SK-N-SH (cell line): ENCODE results near the gene PAPOLB. TPM values are rescaled to one million over a fixed set of nuclear protein-coding genes. Genes with fewer than 3 reads are reported as not detected.

Source experiments
- CTCF ChIA-PET: fragments of 300-600, 350-600 bp; formaldehyde crosslinking; extraction: SDS; loops from one replicate; lab custom pipeline; 2021; lab: Yijun Ruan, JAX
- POLR2A ChIA-PET: fragments of 350-600 bp; sonication (Branson Sonifier 250); formaldehyde crosslinking; extraction: SDS; loops from one replicate; lab custom pipeline; 2020; ENCODE audit warnings: antibody characterized with exemption, inconsistent platforms; lab: Yijun Ruan, JAX
- DNase-seq: peaks from one replicate; pipeline ENCODE4 v3.0.0; 2012
- H2AFZ ChIP-seq: fragments of 200-600 bp; sonication (generic); 2 replicates; pipeline ENCODE4 v1.8.1; 2016; ENCODE audit warnings: antibody characterized with exemption, mild to moderate bottlenecking, low read depth
- H3F3A ChIP-seq: fragments of 200-600 bp; sonication (generic); replicated peaks from 2 replicates; pipeline ENCODE3; 2016; ENCODE audit warnings: antibody characterized with exemption, mild to moderate bottlenecking; ENCODE audit not compliant: insufficient read depth
- H3K27ac ChIP-seq, 2 experiments: fragments of 200-500 bp in 1 of 2; fragments of 200-600 bp in 1 of 2; sonication (Bioruptor generic) in 1 of 2; sonication (generic), shearing (Covaris generic) in 1 of 2; 2 replicates each; pipeline versions ENCODE4 v1.5.1 to v1.6.1; 2014 to 2016; ENCODE audit warnings: low read depth in 2 of 2, inconsistent platforms in 1 of 2, low read length in 1 of 2, mild to moderate bottlenecking in 1 of 2, mixed read lengths in 1 of 2
- H3K27me3 ChIP-seq: fragments of 200-600 bp; sonication (generic), shearing (Covaris generic); 2 replicates; pipeline ENCODE4 v1.6.1; 2016; ENCODE audit warnings: mixed run types; ENCODE audit not compliant: insufficient read depth
- H3K36me3 ChIP-seq, 2 experiments: fragments of 200-500 bp in 1 of 2; fragments of 200-600 bp in 1 of 2; sonication (Bioruptor generic) in 1 of 2; sonication (generic) in 1 of 2; replicated peaks in 1 of 2; 2 replicates each; pipeline versions ENCODE3 to v1.5.1; 2014 to 2016; ENCODE audit warnings: low read length in 1 of 2, mild to moderate bottlenecking in 1 of 2; ENCODE audit not compliant: insufficient read depth in 2 of 2, control insufficient read depth in 1 of 2
- H3K4me1 ChIP-seq, 2 experiments: fragments of 200-500 bp in 1 of 2; fragments of 200-600 bp in 1 of 2; sonication (Bioruptor generic) in 1 of 2; sonication (generic), shearing (Covaris generic) in 1 of 2; 2 replicates each; pipeline versions ENCODE4 v1.5.1 to v1.6.1; 2014 to 2016; ENCODE audit warnings: low read depth in 1 of 2, low read length in 1 of 2, mixed run types in 1 of 2; ENCODE audit not compliant: insufficient read depth in 2 of 2, control insufficient read depth in 1 of 2
- H3K4me2 ChIP-seq: fragments of 200-600 bp; sonication (generic), shearing (Covaris generic); 2 replicates; pipeline ENCODE4 v1.6.1; 2017; ENCODE audit warnings: mixed run types
- H3K4me3 ChIP-seq, 2 experiments: fragments of 200-500 bp in 1 of 2; fragments of 200-600 bp in 1 of 2; sonication (Bioruptor generic) in 1 of 2; sonication (generic), shearing (Covaris generic) in 1 of 2; 2 replicates each; pipeline versions ENCODE4 v1.5.1 to v1.8.1; 2014 to 2016; ENCODE audit warnings: low read depth in 2 of 2, inconsistent platforms in 1 of 2, low read length in 1 of 2, mild to moderate bottlenecking in 1 of 2, mixed read lengths in 1 of 2, moderate library complexity in 1 of 2
- H3K79me2 ChIP-seq: fragments of 200-600 bp; sonication (generic); 2 replicates; pipeline ENCODE4 v1.8.1; 2017; ENCODE audit warnings: mild to moderate bottlenecking; ENCODE audit not compliant: insufficient read depth
- H3K9ac ChIP-seq: fragments of 200-600 bp; sonication (generic); 2 replicates; pipeline ENCODE4 v1.6.1; 2017; ENCODE audit warnings: mixed run types
- H3K9me2 ChIP-seq: fragments of 200-600 bp; sonication (generic); 2 replicates; pipeline ENCODE4 v1.6.1; 2017; ENCODE audit warnings: mixed run types
- H3K9me3 ChIP-seq: fragments of 200-600 bp; sonication (generic); 2 replicates; pipeline ENCODE4 v1.6.1; 2017; ENCODE audit warnings: mixed run types, mild to moderate bottlenecking, moderate library complexity
- H4K20me1 ChIP-seq: fragments of 200-600 bp; sonication (generic); 2 replicates; pipeline ENCODE4 v1.6.1; 2017; ENCODE audit warnings: mild to moderate bottlenecking, mixed run types; ENCODE audit not compliant: insufficient read depth
- CHD2 ChIP-seq: fragments of 150-350 bp; IDR thresholded peaks from 2 replicates; pipeline ENCODE4 v1.6.1; 2018; ENCODE audit warnings: low read length; ENCODE audit not compliant: partially characterized antibody
- ELF1 ChIP-seq: IDR thresholded peaks from 2 replicates; pipeline ENCODE4 v1.4.0; 2012
- EP300 ChIP-seq, 2 experiments: IDR thresholded peaks; 2 replicates each; pipeline versions ENCODE4 v1.4.0 to v1.6.1; 2012; ENCODE audit warnings: borderline replicate concordance in 1 of 2, low read depth in 1 of 2, low read length in 1 of 2
- EZH2phosphoT487 ChIP-seq: fragments of 200-600 bp; sonication (generic); IDR thresholded peaks from 2 replicates; pipeline ENCODE4 v1.6.1; 2017; ENCODE audit warnings: low read depth, mixed run types, mild to moderate bottlenecking, antibody characterized with exemption, moderate library complexity, borderline replicate concordance
- FOXJ3 ChIP-seq: sonication (generic); formaldehyde crosslinking; IDR thresholded peaks from 2 replicates; pipeline ENCODE4 v1.5.1; 2020; ENCODE audit warnings: mild to moderate bottlenecking, missing genetic modification reagents
- FOXM1 ChIP-seq: IDR thresholded peaks from 2 replicates; pipeline ENCODE4 v1.4.0; 2012; ENCODE audit warnings: low read depth, mild to moderate bottlenecking
- MXI1 ChIP-seq: IDR thresholded peaks from 2 replicates; pipeline ENCODE4 v1.6.1; 2012; ENCODE audit warnings: mild to moderate bottlenecking, low read depth, low read length, improper control_type of control experiment
- NRF1 ChIP-seq: IDR thresholded peaks from 2 replicates; pipeline ENCODE4 v1.6.1; 2012; ENCODE audit warnings: low read depth, mild to moderate bottlenecking, low read length
- RXRA ChIP-seq: IDR thresholded peaks from 2 replicates; pipeline ENCODE4 v1.4.0; 2012; ENCODE audit warnings: low read depth, mild to moderate bottlenecking, borderline replicate concordance
- SMC3 ChIP-seq: IDR thresholded peaks from 2 replicates; pipeline ENCODE4 v1.6.1; 2012; ENCODE audit warnings: low read depth, low read length, improper control_type of control experiment
- TCF12 ChIP-seq: IDR thresholded peaks from 2 replicates; pipeline ENCODE4 v1.4.0; 2012
- YY1 ChIP-seq: IDR thresholded peaks from 2 replicates; pipeline ENCODE4 v1.4.0; 2012; ENCODE audit warnings: low read depth, mild to moderate bottlenecking
- WGBS: methylation state at CpG from one replicate; pipeline ENCODE4 v1.1.6; 2017; ENCODE audit warnings: low lambda C conversion rate; 5-methylcytosine and 5-hydroxymethylcytosine counted together
- polyA plus RNA-seq, 3 experiments: library from polyadenylated mRNA; depleted of rRNA; stranded (reverse); fragments of >200 nt; gene quantifications; 2 replicates each; pipeline ENCODE4 v1.2.3, GENCODE V29; 2012
- TF ChIP-seq, protein P1 (sequence below): IDR thresholded peaks from 2 replicates; pipeline ENCODE4 v1.4.0; 2012; ENCODE audit warnings: low read depth
- TF ChIP-seq, protein P2 (sequence below): IDR thresholded peaks from 2 replicates; pipeline ENCODE4; 2012
- TF ChIP-seq, protein P3 (sequence below): IDR thresholded peaks from 2 replicates; pipeline ENCODE4 v1.6.1; 2012; ENCODE audit warnings: mild to moderate bottlenecking, low read depth, low read length, moderate library complexity

Gene PAPOLB
- polyA plus RNA-seq, 1 of the 3 experiments (the other 2 are of a cell fraction) = not detected

DNA sequence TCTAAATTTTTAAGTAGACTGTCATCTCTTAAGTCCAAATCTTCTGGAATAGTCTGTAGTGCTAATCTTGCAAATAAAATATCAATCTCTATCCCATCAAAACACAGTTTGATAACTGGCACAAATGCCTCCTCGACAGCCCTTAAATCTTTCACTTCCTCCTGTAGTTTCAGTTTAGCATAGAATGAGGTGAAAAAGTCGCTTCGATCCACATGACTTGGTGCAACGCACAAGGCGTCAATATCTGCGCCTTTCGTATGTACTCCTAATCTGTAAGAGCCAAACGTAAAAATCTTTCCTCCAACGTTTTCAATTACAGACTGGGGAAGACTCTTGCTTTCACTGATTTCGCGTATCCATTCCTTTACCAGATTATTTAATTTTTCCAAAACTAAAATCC, 603 bp downstream of the PAPOLB start:
- ChIA-PET CTCF (interaction anchor here (1.0 to 22.9 kb wide), 4 partner anchors 12 to 31 kb away, joined by 3 to 645 read pairs (median 16); partner anchors contain the start of gene RADIL), POLR2A (no interaction called here)
- H3K4me1 ChIP-seq = peaks cover 0 to 8% of the 10 kb centered on the region in 2 experiments; a peak in 2 of 4 replicates
- H3K9ac ChIP-seq = no peak overlapping the region
- H3K4me3 ChIP-seq = no peak overlapping the region
- H3K79me2 ChIP-seq = no peaks in the 10 kb centered on the region
- H3K4me2 ChIP-seq = no peak overlapping the region
- WGBS = 92% methylated on average over 11 of the region's 11 CpGs
- DNase-seq = no peak
- peaks cover 0 to 2% of the 10 kb centered on the region in 2 experiments for H3K36me3 ChIP-seq
- H4K20me1 ChIP-seq = no peaks in the 10 kb centered on the region
- no peak overlapping the region for H3K27ac ChIP-seq
- no peaks in the 10 kb centered on the region for H3K9me2 ChIP-seq
- no peaks in the 10 kb centered on the region for H3F3A ChIP-seq
- no peaks in the 10 kb centered on the region for H3K27me3 ChIP-seq
- TF ChIP-seq, protein P1, sequence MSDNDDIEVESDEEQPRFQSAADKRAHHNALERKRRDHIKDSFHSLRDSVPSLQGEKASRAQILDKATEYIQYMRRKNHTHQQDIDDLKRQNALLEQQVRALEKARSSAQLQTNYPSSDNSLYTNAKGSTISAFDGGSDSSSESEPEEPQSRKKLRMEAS = no peak
- TF ChIP-seq YY1 = no peak
- no peak for TF ChIP-seq MXI1
- no peak for TF ChIP-seq RXRA
- TF ChIP-seq EP300 (IDR thresholded peaks at IDR 0.05; ENCODE audit: borderline replicate concordance in 1 of 2, low read depth in 1 of 2, low read length in 1 of 2) = no peak
- TF ChIP-seq FOXJ3 (CRISPR knock-in tag) = no peak
- no peak for TF ChIP-seq TCF12
- TF ChIP-seq, protein P2, sequence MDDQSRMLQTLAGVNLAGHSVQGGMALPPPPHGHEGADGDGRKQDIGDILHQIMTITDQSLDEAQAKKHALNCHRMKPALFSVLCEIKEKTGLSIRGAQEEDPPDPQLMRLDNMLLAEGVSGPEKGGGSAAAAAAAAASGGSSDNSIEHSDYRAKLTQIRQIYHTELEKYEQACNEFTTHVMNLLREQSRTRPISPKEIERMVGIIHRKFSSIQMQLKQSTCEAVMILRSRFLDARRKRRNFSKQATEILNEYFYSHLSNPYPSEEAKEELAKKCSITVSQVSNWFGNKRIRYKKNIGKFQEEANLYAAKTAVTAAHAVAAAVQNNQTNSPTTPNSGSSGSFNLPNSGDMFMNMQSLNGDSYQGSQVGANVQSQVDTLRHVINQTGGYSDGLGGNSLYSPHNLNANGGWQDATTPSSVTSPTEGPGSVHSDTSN = no peak
- TF ChIP-seq NRF1 = no peak
- TF ChIP-seq SMC3 = no peak
- TF ChIP-seq, protein P3, sequence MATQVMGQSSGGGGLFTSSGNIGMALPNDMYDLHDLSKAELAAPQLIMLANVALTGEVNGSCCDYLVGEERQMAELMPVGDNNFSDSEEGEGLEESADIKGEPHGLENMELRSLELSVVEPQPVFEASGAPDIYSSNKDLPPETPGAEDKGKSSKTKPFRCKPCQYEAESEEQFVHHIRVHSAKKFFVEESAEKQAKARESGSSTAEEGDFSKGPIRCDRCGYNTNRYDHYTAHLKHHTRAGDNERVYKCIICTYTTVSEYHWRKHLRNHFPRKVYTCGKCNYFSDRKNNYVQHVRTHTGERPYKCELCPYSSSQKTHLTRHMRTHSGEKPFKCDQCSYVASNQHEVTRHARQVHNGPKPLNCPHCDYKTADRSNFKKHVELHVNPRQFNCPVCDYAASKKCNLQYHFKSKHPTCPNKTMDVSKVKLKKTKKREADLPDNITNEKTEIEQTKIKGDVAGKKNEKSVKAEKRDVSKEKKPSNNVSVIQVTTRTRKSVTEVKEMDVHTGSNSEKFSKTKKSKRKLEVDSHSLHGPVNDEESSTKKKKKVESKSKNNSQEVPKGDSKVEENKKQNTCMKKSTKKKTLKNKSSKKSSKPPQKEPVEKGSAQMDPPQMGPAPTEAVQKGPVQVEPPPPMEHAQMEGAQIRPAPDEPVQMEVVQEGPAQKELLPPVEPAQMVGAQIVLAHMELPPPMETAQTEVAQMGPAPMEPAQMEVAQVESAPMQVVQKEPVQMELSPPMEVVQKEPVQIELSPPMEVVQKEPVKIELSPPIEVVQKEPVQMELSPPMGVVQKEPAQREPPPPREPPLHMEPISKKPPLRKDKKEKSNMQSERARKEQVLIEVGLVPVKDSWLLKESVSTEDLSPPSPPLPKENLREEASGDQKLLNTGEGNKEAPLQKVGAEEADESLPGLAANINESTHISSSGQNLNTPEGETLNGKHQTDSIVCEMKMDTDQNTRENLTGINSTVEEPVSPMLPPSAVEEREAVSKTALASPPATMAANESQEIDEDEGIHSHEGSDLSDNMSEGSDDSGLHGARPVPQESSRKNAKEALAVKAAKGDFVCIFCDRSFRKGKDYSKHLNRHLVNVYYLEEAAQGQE = no peak
- no peak for TF ChIP-seq EZH2phosphoT487
- no peak for TF ChIP-seq CHD2
- no peak for TF ChIP-seq ELF1
- TF ChIP-seq FOXM1 = no peak
- H2AFZ ChIP-seq = no peak overlapping the region
- H3K9me3 ChIP-seq = no peaks in the 10 kb centered on the region
